ENCODE results near the gene PLEKHA6.
A peak's percentile ranks its signal among the peaks of the same experiment; 100 is the strongest.

Gene PLEKHA6

GRCh38 chr1:204367956-204368355 is 8.2 kb upstream of the PLEKHA6 start:
- Histone ChIP-seq H3K18ac (ENCODE audit: low read length) (no peak overlapping the region), H2BK5ac (ENCODE audit: low read length) (no peak overlapping the region), H3K36me3 (ENCODE audit: control insufficient read depth, insufficient read depth, low read length) (no peaks in the 10 kb centered on the region), H3K23ac (ENCODE audit: low read length) (no peak overlapping the region), H3K4me1 (ENCODE audit: control insufficient read depth, low read depth, low read length) (no peaks in the 10 kb centered on the region), H2AK5ac (ENCODE audit: low read length) (no peak overlapping the region), H3K4ac (ENCODE audit: low read depth, low read length) (no peak overlapping the region), H3K56ac (ENCODE audit: low read length) (no peak overlapping the region), H3K27ac (ENCODE audit: low read depth, low read length) (no peak overlapping the region), H3K79me2 (ENCODE audit: control insufficient read depth, insufficient read depth, low read length) (no peaks in the 10 kb centered on the region), H2BK120ac (ENCODE audit: low read depth, low read length) (no peak overlapping the region), H3K27me3 (ENCODE audit: insufficient read depth, low read length, poor library complexity) (no peaks in the 10 kb centered on the region), H3K4me3 (ENCODE audit: low read length) (no peak overlapping the region), H4K8ac (ENCODE audit: low read depth, low read length) (no peak overlapping the region), H2BK15ac (replicated peaks; ENCODE audit: low read depth) (no peak overlapping the region), H4K5ac (ENCODE audit: low read length) (no peak overlapping the region), H3K9ac (ENCODE audit: low read length) (no peak overlapping the region), H3K4me2 (ENCODE audit: low read length) (no peak overlapping the region), H3K79me1 (ENCODE audit: low read length) (no peaks in the 10 kb centered on the region)
- no peak for DNase-seq
- no CpG with 5 or more reads among the region's 10 CpGs for whole genome bisulfite sequencing (ENCODE audit: extremely low coverage, insufficient coverage, low lambda C conversion rate)

- H3K79me2 ChIP-seq (ENCODE audit: control insufficient read depth, insufficient read depth, low read length) = no peaks in the 10 kb centered on the region
- no peak overlapping the region for H3K4ac ChIP-seq (ENCODE audit: low read depth, low read length)
- no peak overlapping the region for H3K23ac ChIP-seq (ENCODE audit: low read length)
- no peaks in the 10 kb centered on the region for H3K27me3 ChIP-seq (ENCODE audit: insufficient read depth, low read length, poor library complexity)
- H2BK15ac ChIP-seq (replicated peaks; ENCODE audit: low read depth) = no peak overlapping the region
- no peaks in the 10 kb centered on the region for H3K79me1 ChIP-seq (ENCODE audit: low read length)
- H4K5ac ChIP-seq (ENCODE audit: low read length) = no peak overlapping the region
- no peak for DNase-seq
- no peak overlapping the region for H3K56ac ChIP-seq (ENCODE audit: low read length)
- H2BK5ac ChIP-seq (ENCODE audit: low read length) = no peak overlapping the region
- no peak overlapping the region for H3K18ac ChIP-seq (ENCODE audit: low read length)
- no peak overlapping the region for H3K27ac ChIP-seq (ENCODE audit: low read depth, low read length)
- H3K4me3 ChIP-seq (ENCODE audit: low read length) = no peak overlapping the region
- H3K4me1 ChIP-seq (ENCODE audit: control insufficient read depth, low read depth, low read length) = no peaks in the 10 kb centered on the region
- H2BK120ac ChIP-seq (ENCODE audit: low read depth, low read length) = no peak overlapping the region
- no peak overlapping the region for H3K9ac ChIP-seq (ENCODE audit: low read length)
- H2AK5ac ChIP-seq (ENCODE audit: low read length) = no peak overlapping the region
- no peaks in the 10 kb centered on the region for H3K36me3 ChIP-seq (ENCODE audit: control insufficient read depth, insufficient read depth, low read length)
- no peak overlapping the region for H4K8ac ChIP-seq (ENCODE audit: low read depth, low read length)
- no CpG with 5 or more reads among the region's 16 CpGs for WGBS (ENCODE audit: extremely low coverage, insufficient coverage, low lambda C conversion rate)
- H3K4me2 ChIP-seq (ENCODE audit: low read length) = no peak overlapping the region
Observed at GRCh38 chr1:204367193-204367858, 7.6 kb upstream of the PLEKHA6 start.

DNA sequence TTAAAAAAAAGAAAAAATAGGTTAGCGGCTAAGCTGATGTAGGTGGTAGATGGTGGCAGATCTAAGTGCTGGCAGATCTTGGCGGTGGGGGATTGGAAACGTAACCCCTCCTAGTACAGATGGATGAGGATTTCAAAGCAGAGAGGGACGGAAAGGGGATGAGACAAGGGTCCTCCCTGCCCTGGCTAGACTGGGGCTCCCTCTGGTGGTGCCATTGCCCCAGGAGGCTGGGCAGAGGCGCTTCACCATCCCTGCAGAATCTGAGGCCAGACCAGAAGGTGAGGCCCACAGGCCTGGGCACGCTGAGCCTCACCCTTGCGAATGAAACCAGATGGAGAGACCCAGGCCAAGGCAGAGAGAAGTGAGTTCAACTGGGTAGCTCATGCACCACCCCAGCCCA is 7.0 kb upstream of the PLEKHA6 start:
- H2BK5ac ChIP-seq (ENCODE audit: low read length) = no peak overlapping the region
- no peaks in the 10 kb centered on the region for H3K36me3 ChIP-seq (ENCODE audit: control insufficient read depth, insufficient read depth, low read length)
- H2AK5ac ChIP-seq (ENCODE audit: low read length) = no peak overlapping the region
- no CpG with 5 or more reads among the region's 7 CpGs for WGBS (ENCODE audit: extremely low coverage, insufficient coverage, low lambda C conversion rate)
- H3K27ac ChIP-seq (ENCODE audit: low read depth, low read length) = no peak overlapping the region
- H3K4me3 ChIP-seq (ENCODE audit: low read length) = no peak overlapping the region
- H3K27me3 ChIP-seq (ENCODE audit: insufficient read depth, low read length, poor library complexity) = no peaks in the 10 kb centered on the region
- no peak overlapping the region for H3K4me2 ChIP-seq (ENCODE audit: low read length)
- no peak overlapping the region for H2BK15ac ChIP-seq (replicated peaks; ENCODE audit: low read depth)
- H3K18ac ChIP-seq (ENCODE audit: low read length) = no peak overlapping the region
- no peak overlapping the region for H3K23ac ChIP-seq (ENCODE audit: low read length)
- no peak overlapping the region for H3K4ac ChIP-seq (ENCODE audit: low read depth, low read length)
- no peak overlapping the region for H3K9ac ChIP-seq (ENCODE audit: low read length)
- no peak overlapping the region for H4K5ac ChIP-seq (ENCODE audit: low read length)
- no peaks in the 10 kb centered on the region for H3K4me1 ChIP-seq (ENCODE audit: control insufficient read depth, low read depth, low read length)
- no peak overlapping the region for H3K56ac ChIP-seq (ENCODE audit: low read length)
- no peaks in the 10 kb centered on the region for H3K79me1 ChIP-seq (ENCODE audit: low read length)
- no peak overlapping the region for H4K8ac ChIP-seq (ENCODE audit: low read depth, low read length)
- no peaks in the 10 kb centered on the region for H3K79me2 ChIP-seq (ENCODE audit: control insufficient read depth, insufficient read depth, low read length)
- DNase-seq = peak; percentile 50
- H2BK120ac ChIP-seq (ENCODE audit: low read depth, low read length) = no peak overlapping the region

DNA sequence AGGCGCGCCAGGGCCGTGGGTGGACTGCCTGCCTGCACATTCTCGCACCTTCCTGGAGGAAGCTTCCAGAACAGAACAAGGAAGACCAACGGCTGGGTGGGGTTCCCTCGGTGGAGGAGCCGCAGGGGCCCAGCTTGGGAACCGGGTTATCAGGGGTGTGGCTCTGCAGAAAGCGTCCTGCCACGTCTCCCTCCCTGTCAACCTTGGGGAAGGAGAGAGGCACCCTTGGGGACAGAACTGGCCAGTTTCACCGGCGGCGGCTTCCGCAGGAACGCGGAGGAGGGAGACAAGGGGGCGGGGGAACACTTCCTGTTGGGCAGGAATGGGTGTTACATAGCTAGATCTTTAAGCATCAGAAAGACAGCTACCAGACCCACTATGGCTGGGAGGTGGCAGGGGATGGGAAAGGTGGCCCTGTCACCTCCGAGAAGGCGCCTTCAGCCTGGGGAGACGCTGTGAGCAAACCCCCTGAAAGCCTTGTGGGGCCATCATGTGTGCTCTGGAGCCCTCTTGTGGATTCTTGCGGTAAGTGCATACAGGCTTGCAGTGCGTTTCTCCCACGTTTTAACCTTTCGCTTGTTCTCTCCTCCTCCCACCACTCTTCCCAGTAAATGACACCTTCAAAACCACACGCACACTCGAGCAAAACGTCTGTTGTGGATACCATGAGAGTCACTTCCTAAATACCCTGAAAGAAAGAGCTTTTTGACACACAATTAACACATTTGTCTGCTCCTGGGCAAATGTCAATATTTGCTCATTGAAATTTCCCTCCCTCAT is 3.8 kb upstream of the PLEKHA6 start:
- peak overlapping the region; percentile 66 for H3K4me2 ChIP-seq (ENCODE audit: low read length)
- no peak overlapping the region for H2BK5ac ChIP-seq (ENCODE audit: low read length)
- H3K23ac ChIP-seq (ENCODE audit: low read length) = no peak overlapping the region
- H3K27ac ChIP-seq (ENCODE audit: low read depth, low read length) = no peak overlapping the region
- peak overlapping the region; percentile 51 for H3K18ac ChIP-seq (ENCODE audit: low read length)
- no peaks in the 10 kb centered on the region for H3K36me3 ChIP-seq (ENCODE audit: control insufficient read depth, insufficient read depth, low read length)
- no peaks in the 10 kb centered on the region for H3K79me1 ChIP-seq (ENCODE audit: low read length)
- no peak overlapping the region for H3K4me3 ChIP-seq (ENCODE audit: low read length)
- H3K4ac ChIP-seq (ENCODE audit: low read depth, low read length) = no peak overlapping the region
- peak overlapping the region; percentile 60 for H3K9ac ChIP-seq (ENCODE audit: low read length)
- H2BK120ac ChIP-seq (ENCODE audit: low read depth, low read length) = no peak overlapping the region
- DNase-seq = peak; percentile 86
- H3K79me2 ChIP-seq (ENCODE audit: control insufficient read depth, insufficient read depth, low read length) = no peaks in the 10 kb centered on the region
- WGBS (ENCODE audit: extremely low coverage, insufficient coverage, low lambda C conversion rate) = no CpG with 5 or more reads among the region's 27 CpGs
- peaks cover 3% of the 10 kb centered on the region for H3K4me1 ChIP-seq (ENCODE audit: control insufficient read depth, low read depth, low read length)
- H2AK5ac ChIP-seq (ENCODE audit: low read length) = no peak overlapping the region
- H3K56ac ChIP-seq (ENCODE audit: low read length) = peak overlapping the region; percentile 82
- H4K8ac ChIP-seq (ENCODE audit: low read depth, low read length) = no peak overlapping the region
- H4K5ac ChIP-seq (ENCODE audit: low read length) = no peak overlapping the region
- H2BK15ac ChIP-seq (replicated peaks; ENCODE audit: low read depth) = peak overlapping the region; percentile 5
- no peaks in the 10 kb centered on the region for H3K27me3 ChIP-seq (ENCODE audit: insufficient read depth, low read length, poor library complexity)

GRCh38 chr1:204362984-204363334 is 3.2 kb upstream of the PLEKHA6 start:
- Histone ChIP-seq H3K56ac (ENCODE audit: low read length) (peak overlapping the region; percentile 82), H3K18ac (ENCODE audit: low read length) (peak overlapping the region; percentile 51), H4K5ac (ENCODE audit: low read length) (no peak overlapping the region), H2BK15ac (replicated peaks; ENCODE audit: low read depth) (peak overlapping the region; percentile 5), H3K79me1 (ENCODE audit: low read length) (no peaks in the 10 kb centered on the region), H3K4me2 (ENCODE audit: low read length) (peak overlapping the region; percentile 66), H3K27me3 (ENCODE audit: insufficient read depth, low read length, poor library complexity) (no peaks in the 10 kb centered on the region), H3K79me2 (ENCODE audit: control insufficient read depth, insufficient read depth, low read length) (no peaks in the 10 kb centered on the region), H2AK5ac (ENCODE audit: low read length) (peak overlapping the region; percentile 58), H2BK120ac (ENCODE audit: low read depth, low read length) (no peak overlapping the region), H3K23ac (ENCODE audit: low read length) (peak overlapping the region; percentile 16), H3K36me3 (ENCODE audit: control insufficient read depth, insufficient read depth, low read length) (no peaks in the 10 kb centered on the region), H3K4me3 (ENCODE audit: low read length) (no peak overlapping the region), H3K4me1 (ENCODE audit: control insufficient read depth, low read depth, low read length) (peaks cover 3% of the 10 kb centered on the region), H3K9ac (ENCODE audit: low read length) (peak overlapping the region; percentile 60), H2BK5ac (ENCODE audit: low read length) (no peak overlapping the region), H3K4ac (ENCODE audit: low read depth, low read length) (no peak overlapping the region), H4K8ac (ENCODE audit: low read depth, low read length) (no peak overlapping the region), H3K27ac (ENCODE audit: low read depth, low read length) (no peak overlapping the region)
- no peak for DNase-seq
- WGBS (ENCODE audit: extremely low coverage, insufficient coverage, low lambda C conversion rate) = no CpG with 5 or more reads among the region's 11 CpGs

All from mesendoderm (in vitro differentiated cells).